HepG2 (cell line): ENCODE measurements around the gene NR1H2. TPM values are rescaled to one million over a fixed set of nuclear protein-coding genes. Genes with fewer than 3 reads are reported as not detected.

Source experiments
- ATAC-seq: fragments of 200-7000 bp; cut with Tn5 transposase; 3 replicates; pipeline ENCODE4 v1.9.1; 2020; ENCODE audit warnings: mild to moderate bottlenecking, moderate library complexity
- BruUV-seq: library from RNA; stranded (reverse); fragments of 400-500 nt; replicated peaks from 2 replicates; lab custom pipeline; 2021; lab: Mats Ljungman, UMichigan
- CTCF ChIA-PET: fragments of 300-600 bp; formaldehyde crosslinking; extraction: SDS; loops from one replicate; lab custom pipeline; 2021; ENCODE audit warnings: low total read pairs, inconsistent platforms, low intra/inter-chr PET ratio; lab: Yijun Ruan, JAX
- POLR2A ChIA-PET: fragments of 350-600 bp; sonication (Branson Sonifier 250); formaldehyde crosslinking; loops from one replicate; lab custom pipeline; 2020; ENCODE audit warnings: antibody characterized with exemption, inconsistent platforms; lab: Yijun Ruan, JAX
- DNase-seq: peaks from one replicate; pipeline ENCODE4 v3.0.0-alpha.2; 2015; ENCODE audit warnings: low spot score
- FAIRE-seq: peaks from 3 replicates; lab custom pipeline; 2011; peaks lifted over from hg19 to GRCh38; lab: Jason Lieb, UNC
- H2AFZ ChIP-seq: one replicate; pipeline ENCODE4 v1.6.1; 2011; ENCODE audit warnings: low read length, inconsistent platforms
- H3K27ac ChIP-seq: fragments of 300-600 bp; 3 replicates; pipeline ENCODE4 v1.8.0; 2011; ENCODE audit warnings: mixed run types, mild to moderate bottlenecking, mixed read lengths, low read length, inconsistent platforms; ENCODE audit not compliant: insufficient read depth; ENCODE audit errors: extremely low read length
- H3K27me3 ChIP-seq, 2 experiments: fragments of 200-600 bp in 1 of 2; 2 replicates in 1 of 2; 3 replicates in 1 of 2; pipeline versions ENCODE4 v1.6.0 to v1.8.0; 2011; ENCODE audit warnings: low read length in 2 of 2, mild to moderate bottlenecking in 2 of 2, moderate library complexity in 2 of 2, inconsistent platforms in 1 of 2; ENCODE audit not compliant: insufficient read depth in 2 of 2, control insufficient read depth in 1 of 2
- H3K36me3 ChIP-seq, 2 experiments: fragments of 200-600 bp in 1 of 2; replicated peaks in 1 of 2; 2 replicates in 1 of 2; 3 replicates in 1 of 2; pipeline versions ENCODE4 v1.5.1 to v1.8.0; 2011; ENCODE audit warnings: low read length in 2 of 2, inconsistent platforms in 1 of 2; ENCODE audit not compliant: insufficient read depth in 2 of 2, control insufficient read depth in 1 of 2
- H3K4me1 ChIP-seq: 2 replicates; pipeline ENCODE4 v1.5.1; 2012; ENCODE audit warnings: low read length, inconsistent platforms; ENCODE audit not compliant: insufficient read depth
- H3K4me2 ChIP-seq: 2 replicates; pipeline ENCODE4 v1.6.0; 2011; ENCODE audit warnings: low read depth, low read length, inconsistent platforms
- H3K4me3 ChIP-seq, 3 experiments: fragments of 200-600 bp in 1 of 3; sonication (generic), shearing (Covaris generic) in 1 of 3; replicated peaks in 1 of 3; 2 replicates each; pipeline ENCODE4 v1.5.1; 2011 to 2016; ENCODE audit warnings: low read length in 3 of 3, inconsistent platforms in 2 of 3, low read depth in 2 of 3, mild to moderate bottlenecking in 2 of 3, control low read depth in 1 of 3, mixed read lengths in 1 of 3; ENCODE audit not compliant: insufficient read depth in 1 of 3
- H3K79me2 ChIP-seq: one replicate; pipeline ENCODE4 v1.6.1; 2011; ENCODE audit warnings: low read length, inconsistent platforms; ENCODE audit not compliant: insufficient read depth
- H3K9ac ChIP-seq: 2 replicates; pipeline ENCODE4 v1.6.0; 2011; ENCODE audit warnings: mild to moderate bottlenecking, low read depth, low read length, inconsistent platforms; ENCODE audit not compliant: insufficient read depth
- H3K9me3 ChIP-seq: 2 replicates; pipeline ENCODE4 v1.5.1; 2012; ENCODE audit warnings: mild to moderate bottlenecking, low read length
- H4K20me1 ChIP-seq: 2 replicates; pipeline ENCODE4 v1.6.0; 2011; ENCODE audit warnings: inconsistent platforms, mild to moderate bottlenecking, low read length, moderate library complexity; ENCODE audit not compliant: insufficient read depth
- CAMTA2 ChIP-seq: sonication (generic); formaldehyde crosslinking; IDR thresholded peaks from 2 replicates; pipeline ENCODE4 v1.4.0; 2020; ENCODE audit warnings: mild to moderate bottlenecking, missing genetic modification reagents, borderline replicate concordance
- ELF4 ChIP-seq: sonication (generic); formaldehyde crosslinking; IDR thresholded peaks from 2 replicates; pipeline ENCODE4 v1.5.0; 2020; ENCODE audit warnings: missing genetic modification reagents, mild to moderate bottlenecking, moderate library complexity, borderline replicate concordance
- HNRNPUL1 ChIP-seq: fragments of 200-400 bp; formaldehyde crosslinking; IDR thresholded peaks from 2 replicates; pipeline ENCODE4 v1.6.1; 2017; ENCODE audit warnings: low read depth, mild to moderate bottlenecking, low read length, moderate library complexity
- IRX3 ChIP-seq: sonication (generic); formaldehyde crosslinking; IDR thresholded peaks from 2 replicates; pipeline ENCODE4 v1.8.1; 2023; ENCODE audit warnings: mild to moderate bottlenecking, low read depth, missing genetic modification reagents, borderline replicate concordance
- JUND ChIP-seq: sonication (generic); formaldehyde crosslinking; IDR thresholded peaks from 2 replicates; pipeline ENCODE4 v1.8.0; 2022; ENCODE audit warnings: mild to moderate bottlenecking, missing genetic modification reagents
- NFIC ChIP-seq: IDR thresholded peaks from 2 replicates; pipeline ENCODE4 v1.6.1; 2012; ENCODE audit warnings: mild to moderate bottlenecking, low read length, inconsistent platforms
- PRMT3 ChIP-seq: sonication (generic); formaldehyde crosslinking; IDR thresholded peaks from 2 replicates; pipeline ENCODE4 v1.8.1; 2022; ENCODE audit warnings: low read depth, mild to moderate bottlenecking, moderate library complexity, missing genetic modification reagents, borderline replicate concordance
- RARA ChIP-seq: IDR thresholded peaks from 2 replicates; pipeline ENCODE4 v1.6.1; 2016; ENCODE audit warnings: missing genetic modification reagents, missing compliant biosample characterization
- REL ChIP-seq: sonication (generic); formaldehyde crosslinking; conservative IDR thresholded peaks from 2 replicates; pipeline ENCODE4 v1.8.0; 2022; ENCODE audit warnings: mild to moderate bottlenecking, missing genetic modification reagents, moderate library complexity
- SMYD3 ChIP-seq: sonication (generic); formaldehyde crosslinking; IDR thresholded peaks from 2 replicates; pipeline ENCODE4 v1.8.1; 2023; ENCODE audit warnings: mild to moderate bottlenecking, missing genetic modification reagents
- SOX6 ChIP-seq, 2 experiments: fragments of 450-650 bp in 1 of 2; sonication (generic) in 1 of 2; formaldehyde crosslinking in 1 of 2; IDR thresholded peaks; 2 replicates each; pipeline versions ENCODE4 v1.4.0 to v1.6.1; 2017 to 2020; ENCODE audit warnings: antibody characterized with exemption in 1 of 2, mild to moderate bottlenecking in 1 of 2, missing genetic modification reagents in 1 of 2
- ZBTB3 ChIP-seq: sonication (generic); formaldehyde crosslinking; IDR thresholded peaks from 2 replicates; pipeline ENCODE4 v1.4.0; 2020; ENCODE audit warnings: low read depth, mild to moderate bottlenecking, moderate library complexity, missing genetic modification reagents, borderline replicate concordance
- ZFY ChIP-seq: sonication (generic); formaldehyde crosslinking; IDR thresholded peaks from 2 replicates; pipeline ENCODE4 v1.4.0; 2020; ENCODE audit warnings: missing genetic modification reagents
- ZNF367 ChIP-seq: sonication (generic); formaldehyde crosslinking; IDR thresholded peaks from 2 replicates; pipeline ENCODE4 v1.4.0; 2020; ENCODE audit warnings: missing genetic modification reagents, borderline replicate concordance
- ZNF605 ChIP-seq: sonication (generic); formaldehyde crosslinking; IDR thresholded peaks from 2 replicates; pipeline ENCODE4 v1.8.0; 2022; ENCODE audit warnings: mild to moderate bottlenecking, missing genetic modification reagents
- ZNF775 ChIP-seq: sonication (generic); formaldehyde crosslinking; IDR thresholded peaks from 2 replicates; pipeline ENCODE4 v1.4.0; 2020; ENCODE audit warnings: missing genetic modification reagents, mild to moderate bottlenecking, moderate library complexity, borderline replicate concordance
- ZNF891 ChIP-seq: sonication (generic); formaldehyde crosslinking; IDR thresholded peaks from 2 replicates; pipeline ENCODE4 v1.5.0; 2020; ENCODE audit warnings: mild to moderate bottlenecking, missing genetic modification reagents
- ZSCAN12 ChIP-seq: sonication (generic); formaldehyde crosslinking; IDR thresholded peaks from 2 replicates; pipeline ENCODE4 v1.9.0; 2021; ENCODE audit warnings: mild to moderate bottlenecking, missing genetic modification reagents
- WGBS: methylation state at CpG from one replicate; pipeline ENCODE4 v1.1.6; 2017; ENCODE audit warnings: low lambda C conversion rate; 5-methylcytosine and 5-hydroxymethylcytosine counted together
- in situ Hi-C: cut with HindIII; loops from 2 replicates; pipeline ENCODE4 v1.10.0; 2017; ENCODE audit warnings: low pct_unique_long_range_greater_than_20kb; ENCODE audit not compliant: extremely low pct_ligation_motif_present
- intact Hi-C: fragments of 100-400 bp; cut with micrococcal nuclease; formaldehyde crosslinking; loops from one replicate; pipeline ENCODE4 v1.10.0; 2022; ENCODE audit not compliant: unreplicated experiment
- polyA plus RNA-seq, 8 experiments: library from polyadenylated mRNA; depleted of rRNA in 3 of 8; stranded (reverse) in 7 of 8; unstranded in 1 of 8; fragments of >200 nt; fragmentation: Illumina TruSeq in 4 of 8; extraction: Trizol in 4 of 8; gene quantifications; 2 replicates each; pipeline versions ENCODE4 v1.2.1 to v1.2.3, GENCODE V29; 2011 to 2016; ENCODE audit warnings: low read depth in 4 of 8, missing spikeins in 1 of 8, mixed read lengths in 1 of 8; ENCODE audit not compliant: insufficient read depth in 1 of 8
- total RNA-seq, 5 experiments: library from RNA; depleted of rRNA; stranded (reverse); fragments of >200 nt; fragmentation: Illumina TruSeq; extraction: Trizol; gene quantifications; 2 replicates each; pipeline ENCODE4 v1.2.3, GENCODE V29; 2016; ENCODE audit warnings: low read depth in 1 of 5
- TF ChIP-seq, protein P1 (sequence below): sonication (generic); formaldehyde crosslinking; conservative IDR thresholded peaks from 2 replicates; pipeline ENCODE4 v1.4.0; 2020; ENCODE audit warnings: missing genetic modification reagents
- TF ChIP-seq, protein P2 (sequence below): sonication (generic); formaldehyde crosslinking; IDR thresholded peaks from 2 replicates; pipeline ENCODE4 v1.5.0; 2020; ENCODE audit warnings: mild to moderate bottlenecking, missing genetic modification reagents, borderline replicate concordance

Gene NR1H2
- total and polyA plus RNA-seq, 2 of the 13 experiments (the other 11 are each of a cell fraction or from before 2014, with no cell fraction given): 10.3 to 13.5 TPM

DNA sequence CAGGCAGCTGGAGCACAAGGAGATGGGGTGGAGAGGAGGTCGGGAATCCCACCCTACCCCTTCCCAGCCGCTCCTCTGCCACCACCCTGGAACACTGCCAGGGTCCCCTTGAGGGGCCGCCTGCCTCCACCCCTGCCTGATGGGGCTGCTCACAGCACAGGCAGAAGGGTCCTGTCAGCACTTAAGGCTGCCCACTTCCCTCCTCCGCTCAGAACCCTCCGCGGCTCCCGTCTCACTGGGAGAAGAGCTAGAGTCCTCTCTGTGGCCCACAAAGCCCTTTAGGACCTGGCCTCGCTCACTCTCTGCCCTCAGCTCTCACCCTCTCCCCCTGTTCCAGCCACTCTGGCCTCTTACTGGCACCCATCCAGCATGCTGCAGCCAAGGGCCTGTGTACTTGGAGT lies 4.5 kb downstream of the NR1H2 start:
- H2AFZ ChIP-seq: no peak overlapping the region
- ATAC-seq: no peak
- H3K4me3 ChIP-seq: no peak overlapping the region
- intact Hi-C loops (no loop called here), in situ Hi-C loops (no loop called here)
- H4K20me1 ChIP-seq: no peaks in the 10 kb centered on the region
- no peaks in the 10 kb centered on the region; a peak in 1 of 5 replicates for H3K27me3 ChIP-seq
- no peak overlapping the region for H3K27ac ChIP-seq
- H3K4me2 ChIP-seq: no peak overlapping the region
- no peak for TF ChIP-seq ZBTB3
- TF ChIP-seq SOX6 (IDR thresholded peaks at IDR 0.05): no peak
- TF ChIP-seq SOX6 (CRISPR knock-in tag; IDR thresholded peaks at IDR 0.05): no peak
- TF ChIP-seq ELF4: no peak
- TF ChIP-seq ZFY: no peak
- no peak for TF ChIP-seq SMYD3
- no peak for TF ChIP-seq HNRNPUL1
- no peak for TF ChIP-seq ZNF891 (CRISPR knock-in tag)
- no peak for TF ChIP-seq ZSCAN12 (CRISPR knock-in tag)
- TF ChIP-seq JUND (CRISPR knock-in tag): no peak
- TF ChIP-seq ZNF367: no peak
- no peak for TF ChIP-seq IRX3 (CRISPR knock-in tag)
- no peak for TF ChIP-seq CAMTA2 (CRISPR knock-in tag)
- no peak for TF ChIP-seq PRMT3 (CRISPR knock-in tag)
- no peak for TF ChIP-seq RARA (CRISPR knock-in tag)
- TF ChIP-seq, protein P1, sequence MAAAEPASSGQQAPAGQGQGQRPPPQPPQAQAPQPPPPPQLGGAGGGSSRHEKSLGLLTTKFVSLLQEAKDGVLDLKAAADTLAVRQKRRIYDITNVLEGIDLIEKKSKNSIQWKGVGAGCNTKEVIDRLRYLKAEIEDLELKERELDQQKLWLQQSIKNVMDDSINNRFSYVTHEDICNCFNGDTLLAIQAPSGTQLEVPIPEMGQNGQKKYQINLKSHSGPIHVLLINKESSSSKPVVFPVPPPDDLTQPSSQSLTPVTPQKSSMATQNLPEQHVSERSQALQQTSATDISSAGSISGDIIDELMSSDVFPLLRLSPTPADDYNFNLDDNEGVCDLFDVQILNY (CRISPR knock-in tag): no peak
- TF ChIP-seq, protein P2, sequence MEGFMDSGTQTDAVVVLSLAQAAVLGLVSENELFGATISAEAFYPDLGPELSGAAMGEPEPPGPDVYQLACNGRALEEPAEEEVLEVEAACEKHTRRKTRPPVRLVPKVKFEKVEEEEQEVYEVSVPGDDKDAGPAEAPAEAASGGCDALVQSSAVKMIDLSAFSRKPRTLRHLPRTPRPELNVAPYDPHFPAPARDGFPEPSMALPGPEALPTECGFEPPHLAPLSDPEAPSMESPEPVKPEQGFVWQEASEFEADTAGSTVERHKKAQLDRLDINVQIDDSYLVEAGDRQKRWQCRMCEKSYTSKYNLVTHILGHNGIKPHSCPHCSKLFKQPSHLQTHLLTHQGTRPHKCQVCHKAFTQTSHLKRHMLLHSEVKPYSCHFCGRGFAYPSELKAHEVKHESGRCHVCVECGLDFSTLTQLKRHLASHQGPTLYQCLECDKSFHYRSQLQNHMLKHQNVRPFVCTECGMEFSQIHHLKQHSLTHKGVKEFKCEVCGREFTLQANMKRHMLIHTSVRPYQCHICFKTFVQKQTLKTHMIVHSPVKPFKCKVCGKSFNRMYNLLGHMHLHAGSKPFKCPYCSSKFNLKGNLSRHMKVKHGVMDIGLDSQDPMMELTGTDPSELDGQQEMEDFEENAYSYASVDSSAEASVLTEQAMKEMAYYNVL (CRISPR knock-in tag): no peak
- TF ChIP-seq ZNF605 (CRISPR knock-in tag): no peak
- no peak for TF ChIP-seq NFIC
- TF ChIP-seq REL (CRISPR knock-in tag): no peak
- TF ChIP-seq ZNF775 (CRISPR knock-in tag): no peak
- ChIA-PET CTCF (no interaction called here), POLR2A (no interaction called here)
- no peak for FAIRE-seq
- DNase-seq: no peak
- BruUV-seq: no TSS peak
- H3K4me1 ChIP-seq: peaks cover 19% of the 10 kb centered on the region
- H3K79me2 ChIP-seq: peaks cover 13% of the 10 kb centered on the region
- H3K9me3 ChIP-seq: no peaks in the 10 kb centered on the region
- 99% methylated on average over 5 of the region's 8 CpGs for WGBS
- no peak overlapping the region for H3K9ac ChIP-seq
- peaks cover 18 to 33% of the 10 kb centered on the region in 2 experiments; a peak in 4 of 5 replicates for H3K36me3 ChIP-seq
